WERI-Rb-1 (cell line): ENCODE measurements around the gene TMEM131L.
A peak's percentile ranks its signal among the peaks of the same experiment; 100 is the strongest.

Experiments used
- DNase-seq: peaks from one replicate; pipeline ENCODE4 v3.0.0-alpha.2; 2020
- H3K27ac ChIP-seq: fragments of 250-450 bp; sonication (Bioruptor Pico); 2 replicates; pipeline ENCODE4 v1.5.1; 2020; ENCODE audit warnings: mild to moderate bottlenecking, moderate library complexity
- H3K27me3 ChIP-seq: fragments of 250-450 bp; sonication (Bioruptor Pico); 2 replicates; pipeline ENCODE4 v1.5.1; 2021; ENCODE audit warnings: mild to moderate bottlenecking, low read depth, moderate library complexity; ENCODE audit not compliant: insufficient read depth, severe bottlenecking
- H3K36me3 ChIP-seq: fragments of 250-450 bp; sonication (Bioruptor Pico); 2 replicates; pipeline ENCODE4 v1.5.1; 2020; ENCODE audit warnings: mild to moderate bottlenecking, moderate library complexity
- H3K4me3 ChIP-seq: 2 replicates; pipeline ENCODE4 v1.5.1; 2011; ENCODE audit warnings: low read depth, mild to moderate bottlenecking, control low read depth, low read length
- H3K9me3 ChIP-seq: fragments of 250-450 bp; sonication (Bioruptor Pico); 2 replicates; pipeline ENCODE4 v1.5.1; 2021; ENCODE audit warnings: mild to moderate bottlenecking, moderate library complexity; ENCODE audit not compliant: severe bottlenecking
- TF ChIP-seq, protein P1 (sequence below): IDR thresholded peaks from 2 replicates; pipeline ENCODE4 v1.5.1; 2011; ENCODE audit warnings: low read depth, mild to moderate bottlenecking, control low read depth, inconsistent platforms, low read length

Gene TMEM131L

DNA sequence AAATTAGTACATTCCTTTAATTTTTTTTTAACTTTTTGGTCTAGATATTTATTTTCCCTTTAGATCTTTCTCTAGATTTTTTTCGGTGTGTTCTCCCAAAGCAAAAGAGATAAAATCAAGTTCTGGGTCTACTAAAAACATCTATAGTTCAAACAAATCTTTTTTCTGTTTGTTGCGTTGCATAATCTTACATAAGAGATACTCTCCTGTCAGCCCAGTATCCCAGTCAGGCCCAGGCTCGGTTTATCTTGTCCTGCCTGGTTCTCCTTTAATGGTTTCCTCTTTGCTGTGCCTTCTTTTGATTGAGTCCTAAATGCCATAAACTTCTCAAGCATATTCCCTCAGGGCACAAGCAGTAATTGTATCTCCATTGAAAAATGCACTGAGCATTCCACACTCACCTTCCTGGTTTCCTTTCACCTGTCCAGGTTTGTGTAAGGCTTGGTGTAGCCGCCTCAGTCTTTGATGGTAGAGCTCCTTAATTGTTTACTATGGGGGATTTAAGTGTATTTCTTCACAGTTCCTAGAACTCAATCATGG lies 104.9 kb downstream of the TMEM131L start:
- H3K27me3 ChIP-seq: no peaks in the 10 kb centered on the region
- H3K36me3 ChIP-seq: no peaks in the 10 kb centered on the region
- no peaks in the 10 kb centered on the region for H3K9me3 ChIP-seq
- H3K27ac ChIP-seq: no peak overlapping the region
- TF ChIP-seq, protein P1, sequence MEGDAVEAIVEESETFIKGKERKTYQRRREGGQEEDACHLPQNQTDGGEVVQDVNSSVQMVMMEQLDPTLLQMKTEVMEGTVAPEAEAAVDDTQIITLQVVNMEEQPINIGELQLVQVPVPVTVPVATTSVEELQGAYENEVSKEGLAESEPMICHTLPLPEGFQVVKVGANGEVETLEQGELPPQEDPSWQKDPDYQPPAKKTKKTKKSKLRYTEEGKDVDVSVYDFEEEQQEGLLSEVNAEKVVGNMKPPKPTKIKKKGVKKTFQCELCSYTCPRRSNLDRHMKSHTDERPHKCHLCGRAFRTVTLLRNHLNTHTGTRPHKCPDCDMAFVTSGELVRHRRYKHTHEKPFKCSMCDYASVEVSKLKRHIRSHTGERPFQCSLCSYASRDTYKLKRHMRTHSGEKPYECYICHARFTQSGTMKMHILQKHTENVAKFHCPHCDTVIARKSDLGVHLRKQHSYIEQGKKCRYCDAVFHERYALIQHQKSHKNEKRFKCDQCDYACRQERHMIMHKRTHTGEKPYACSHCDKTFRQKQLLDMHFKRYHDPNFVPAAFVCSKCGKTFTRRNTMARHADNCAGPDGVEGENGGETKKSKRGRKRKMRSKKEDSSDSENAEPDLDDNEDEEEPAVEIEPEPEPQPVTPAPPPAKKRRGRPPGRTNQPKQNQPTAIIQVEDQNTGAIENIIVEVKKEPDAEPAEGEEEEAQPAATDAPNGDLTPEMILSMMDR: no peak
- no peak overlapping the region for H3K4me3 ChIP-seq
- no peak for DNase-seq

DNA sequence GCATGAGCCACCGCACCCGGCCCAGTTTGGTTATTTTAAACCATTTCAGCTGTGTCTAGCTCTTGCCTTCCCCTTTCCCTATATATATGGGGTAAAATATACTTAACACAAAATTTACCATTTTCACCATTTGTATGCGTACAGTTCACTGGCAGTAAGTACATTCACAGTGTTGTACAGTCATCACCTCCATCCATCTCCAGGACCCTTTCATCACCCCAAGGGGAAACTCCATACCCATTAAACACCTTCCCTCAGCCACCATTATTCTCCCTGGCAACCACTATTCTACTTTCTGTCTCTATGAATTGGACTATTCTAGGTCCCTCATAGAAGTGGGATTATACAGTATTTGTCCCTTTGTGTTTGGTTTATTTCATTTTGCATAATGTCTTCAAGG lies 106.4 kb downstream of the TMEM131L start:
- Histone ChIP-seq H3K9me3 (no peaks in the 10 kb centered on the region), H3K4me3 (no peak overlapping the region), H3K27me3 (no peaks in the 10 kb centered on the region), H3K36me3 (no peaks in the 10 kb centered on the region), H3K27ac (no peak overlapping the region)
- DNase-seq: no peak
- TF ChIP-seq, protein P1: no peak

DNA sequence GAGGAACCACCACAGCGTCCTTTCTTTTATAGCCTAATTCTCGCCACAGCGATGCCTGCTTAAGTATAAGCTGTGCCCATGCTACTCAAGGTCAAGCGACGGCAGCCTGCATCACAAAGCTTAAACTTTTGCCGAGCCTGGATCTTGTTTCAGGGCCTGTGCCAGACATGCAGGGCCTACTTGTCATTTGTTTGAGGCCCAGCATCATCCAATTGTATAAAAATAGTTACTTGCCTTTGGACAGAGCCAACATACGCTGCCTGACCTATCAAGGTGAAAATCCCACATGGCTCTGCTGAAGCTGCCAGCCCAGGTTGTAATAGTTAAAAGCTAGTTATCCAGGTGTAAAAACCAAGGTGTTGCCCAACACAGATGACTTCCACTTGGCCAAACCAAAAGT lies 107.1 kb downstream of the TMEM131L start:
- Histone ChIP-seq H3K4me3 (no peak overlapping the region), H3K27me3 (no peaks in the 10 kb centered on the region), H3K27ac (no peak overlapping the region), H3K9me3 (no peaks in the 10 kb centered on the region), H3K36me3 (no peaks in the 10 kb centered on the region)
- no peak for DNase-seq
- TF ChIP-seq, protein P1: no peak

DNA sequence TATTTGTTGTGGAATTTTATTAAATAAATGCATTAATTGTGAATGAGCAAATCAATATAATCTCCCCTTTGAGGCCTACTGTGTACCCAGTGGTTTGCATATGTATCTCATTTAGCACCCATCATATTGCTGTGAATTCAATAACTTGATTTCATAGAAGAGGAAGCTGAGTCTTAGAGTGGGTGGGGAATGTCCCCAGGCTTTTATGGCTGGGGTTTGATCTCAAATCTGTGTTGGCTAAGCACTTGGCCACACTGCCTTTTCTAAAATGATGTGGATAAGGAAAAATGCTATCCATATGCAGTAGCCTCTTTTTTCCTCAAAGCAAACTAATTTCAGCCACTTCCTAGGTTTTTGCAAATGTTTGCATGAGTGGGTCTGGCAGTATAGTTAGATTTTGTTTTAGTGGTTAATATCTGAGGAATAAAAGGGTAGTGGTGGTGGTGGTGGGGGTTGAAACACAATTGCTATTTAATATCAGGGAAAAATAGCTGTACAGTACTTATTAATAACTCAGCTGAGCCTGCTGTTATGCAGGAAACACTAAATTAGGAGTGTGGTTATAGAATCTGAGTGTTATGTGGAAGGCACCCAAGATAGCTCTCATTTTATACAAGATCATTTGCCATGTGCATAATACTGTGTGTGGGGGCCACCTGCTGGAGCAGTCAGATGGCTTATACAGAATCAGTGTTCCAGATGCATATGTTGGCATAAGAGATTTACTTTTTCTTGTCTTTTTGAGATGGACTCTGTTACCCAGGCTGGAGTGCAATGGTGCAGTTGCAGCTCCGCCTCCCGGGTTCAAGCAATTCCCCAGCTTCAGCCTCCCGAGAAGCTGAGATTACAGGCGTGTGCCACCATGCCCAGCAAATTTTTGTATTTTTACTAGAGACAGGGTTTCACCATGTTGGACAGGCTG lies 108.0 kb downstream of the TMEM131L start:
- Histone ChIP-seq H3K27me3 (no peaks in the 10 kb centered on the region), H3K9me3 (no peaks in the 10 kb centered on the region), H3K36me3 (no peaks in the 10 kb centered on the region), H3K27ac (no peak overlapping the region), H3K4me3 (no peak overlapping the region)
- TF ChIP-seq, protein P1: peak; percentile 56
- DNase-seq: peak; percentile 57

DNA sequence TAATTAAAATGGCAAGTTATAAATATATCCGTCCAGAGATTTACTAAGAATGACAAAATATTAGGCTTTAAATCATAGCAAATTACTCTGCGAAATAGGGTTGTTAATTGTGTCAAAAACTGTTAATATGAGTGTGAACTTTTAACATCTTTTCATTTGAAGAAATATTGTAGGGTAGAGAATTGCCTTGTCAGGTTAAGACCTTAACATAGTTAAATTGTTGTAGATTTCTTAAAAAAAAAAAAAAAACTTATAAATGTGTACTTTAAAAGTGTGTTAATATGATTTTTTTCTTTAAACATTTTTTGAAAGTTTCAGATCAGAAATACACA lies 110.2 kb downstream of the TMEM131L start:
- H3K27ac ChIP-seq: no peak overlapping the region
- no peaks in the 10 kb centered on the region for H3K36me3 ChIP-seq
- TF ChIP-seq, protein P1: no peak
- H3K27me3 ChIP-seq: no peaks in the 10 kb centered on the region
- no peaks in the 10 kb centered on the region for H3K9me3 ChIP-seq
- DNase-seq: no peak
- H3K4me3 ChIP-seq: no peak overlapping the region
